Measurements from ENCODE around the gene DAPK1. TPM values are rescaled to one million over a fixed set of nuclear protein-coding genes. Genes with fewer than 3 reads are reported as not detected.

Gene DAPK1
- total and polyA plus RNA-seq, 2 experiments from 2014 or later = 44.4 to 62.3 TPM

GRCh38 chr9:87733273-87734052, 235.8 kb downstream of the DAPK1 start:
- Histone ChIP-seq H3K79me2 (no peaks in the 10 kb centered on the region), H3K4me1 (ENCODE audit: insufficient read depth) (no peaks in the 10 kb centered on the region), H3K4me2 (no peak overlapping the region), H3K36me3 (replicated peaks; ENCODE audit: insufficient read depth, low read depth) (no peaks in the 10 kb centered on the region), H3K4me3 (no peak overlapping the region), H4K20me1 (ENCODE audit: insufficient read depth, poor library complexity, severe bottlenecking) (no peaks in the 10 kb centered on the region), H3K27ac (no peak overlapping the region), H3K27me3 (no peaks in the 10 kb centered on the region), H2AFZ (no peak overlapping the region), H3K9me2 (replicated peaks; ENCODE audit: insufficient read depth) (no peaks in the 10 kb centered on the region), H3K9me3 (ENCODE audit: low read depth) (no peaks in the 10 kb centered on the region)
- TF ChIP-seq CTCF (IDR thresholded peaks at IDR 0.05; ENCODE audit: poor library complexity) (no peak), EZH2 (IDR thresholded peaks at IDR 0.05; ENCODE audit: borderline replicate concordance) (no peak), EZH2phosphoT487 (IDR thresholded peaks at IDR 0.05; ENCODE audit: low read depth, severe bottlenecking, unreplicated experiment) (no peak)
- DNase-seq (ENCODE audit: low spot score) = no peak
- WGBS (ENCODE audit: low lambda C conversion rate, missing lambda C conversion rate) = 95% methylated on average over 7 of the region's 7 CpGs

- TF ChIP-seq CTCF (IDR thresholded peaks at IDR 0.05; ENCODE audit: poor library complexity) = no peak
- no peak for TF ChIP-seq EZH2phosphoT487 (IDR thresholded peaks at IDR 0.05; ENCODE audit: low read depth, severe bottlenecking, unreplicated experiment)
- no peak for TF ChIP-seq EZH2 (IDR thresholded peaks at IDR 0.05; ENCODE audit: borderline replicate concordance)
- H4K20me1 ChIP-seq (ENCODE audit: insufficient read depth, poor library complexity, severe bottlenecking) = no peaks in the 10 kb centered on the region
- H3K4me2 ChIP-seq = no peak overlapping the region
- H2AFZ ChIP-seq = no peak overlapping the region
- no peaks in the 10 kb centered on the region for H3K4me1 ChIP-seq (ENCODE audit: insufficient read depth)
- H3K79me2 ChIP-seq = no peaks in the 10 kb centered on the region
- no peaks in the 10 kb centered on the region for H3K9me3 ChIP-seq (ENCODE audit: low read depth)
- no peaks in the 10 kb centered on the region for H3K9me2 ChIP-seq (replicated peaks; ENCODE audit: insufficient read depth)
- no peak overlapping the region for H3K4me3 ChIP-seq
- 80% methylated on average over 2 of the region's 2 CpGs for WGBS (ENCODE audit: low lambda C conversion rate, missing lambda C conversion rate)
- no peaks in the 10 kb centered on the region for H3K36me3 ChIP-seq (replicated peaks; ENCODE audit: insufficient read depth, low read depth)
- H3K27ac ChIP-seq = no peak overlapping the region
- no peaks in the 10 kb centered on the region for H3K27me3 ChIP-seq
- no peak for DNase-seq (ENCODE audit: low spot score)
Observed at GRCh38 chr9:87734106-87734505, 236.4 kb downstream of the DAPK1 start.

- H3K27me3 ChIP-seq = no peaks in the 10 kb centered on the region
- H3K4me1 ChIP-seq (ENCODE audit: insufficient read depth) = no peaks in the 10 kb centered on the region
- TF ChIP-seq CTCF (IDR thresholded peaks at IDR 0.05; ENCODE audit: poor library complexity) = no peak
- no peak for TF ChIP-seq EZH2phosphoT487 (IDR thresholded peaks at IDR 0.05; ENCODE audit: low read depth, severe bottlenecking, unreplicated experiment)
- no peak for DNase-seq (ENCODE audit: low spot score)
- H3K4me3 ChIP-seq = no peak overlapping the region
- H3K27ac ChIP-seq = no peak overlapping the region
- H3K9me3 ChIP-seq (ENCODE audit: low read depth) = no peaks in the 10 kb centered on the region
- H4K20me1 ChIP-seq (ENCODE audit: insufficient read depth, poor library complexity, severe bottlenecking) = no peaks in the 10 kb centered on the region
- H2AFZ ChIP-seq = no peak overlapping the region
- H3K36me3 ChIP-seq (replicated peaks; ENCODE audit: insufficient read depth, low read depth) = no peaks in the 10 kb centered on the region
- H3K79me2 ChIP-seq = no peaks in the 10 kb centered on the region
- no peak overlapping the region for H3K4me2 ChIP-seq
- WGBS (ENCODE audit: low lambda C conversion rate, missing lambda C conversion rate) = 83% methylated on average over 3 of the region's 3 CpGs
- H3K9me2 ChIP-seq (replicated peaks; ENCODE audit: insufficient read depth) = no peaks in the 10 kb centered on the region
Observed at GRCh38 chr9:87739546-87739945, 241.9 kb downstream of the DAPK1 start.
